GM12891 (cell line): Measurements from ENCODE around the gene RNASE2.
A peak's percentile ranks its signal among the peaks of the same experiment; 100 is the strongest.
"Not testable (repeated sequence)": the region's sequence is repeated elsewhere in the genome, so short reads cannot be mapped to it uniquely, and the experiment has no call there.

ENCODE experiments used
- DNase-seq: peaks from one replicate; pipeline ENCODE4 v3.0.0; 2011; ENCODE audit warnings: low spot score; ENCODE audit not compliant: insufficient read length
- FAIRE-seq: peaks from 2 replicates; lab custom pipeline; 2011; peaks lifted over from hg19 to GRCh38; lab: Jason Lieb, UNC
- PAX5 ChIP-seq: IDR thresholded peaks from 2 replicates; pipeline ENCODE4 v1.6.1; 2011; ENCODE audit warnings: low read length, moderate library complexity, mild to moderate bottlenecking; ENCODE audit not compliant: insufficient read depth, severe bottlenecking
- POLR2A ChIP-seq: IDR thresholded peaks from 2 replicates; pipeline ENCODE4 v1.6.1; 2011; ENCODE audit warnings: low read depth, low read length, control low read depth
- POLR2AphosphoS5 ChIP-seq: IDR thresholded peaks from 2 replicates; pipeline ENCODE4 v1.6.1; 2011; ENCODE audit warnings: low read depth, low read length, control low read depth
- POU2F2 ChIP-seq: IDR thresholded peaks from 2 replicates; pipeline ENCODE4 v1.6.1; 2011; ENCODE audit warnings: low read depth, mild to moderate bottlenecking, control low read depth, low read length, moderate library complexity
- SPI1 ChIP-seq: IDR thresholded peaks from 2 replicates; pipeline ENCODE4 v1.6.1; 2011; ENCODE audit warnings: low read depth, low read length, control low read depth
- TAF1 ChIP-seq: IDR thresholded peaks from 2 replicates; pipeline ENCODE4 v1.6.1; 2011; ENCODE audit warnings: low read depth, low read length, control low read depth

The RNASE2 gene

DNA sequence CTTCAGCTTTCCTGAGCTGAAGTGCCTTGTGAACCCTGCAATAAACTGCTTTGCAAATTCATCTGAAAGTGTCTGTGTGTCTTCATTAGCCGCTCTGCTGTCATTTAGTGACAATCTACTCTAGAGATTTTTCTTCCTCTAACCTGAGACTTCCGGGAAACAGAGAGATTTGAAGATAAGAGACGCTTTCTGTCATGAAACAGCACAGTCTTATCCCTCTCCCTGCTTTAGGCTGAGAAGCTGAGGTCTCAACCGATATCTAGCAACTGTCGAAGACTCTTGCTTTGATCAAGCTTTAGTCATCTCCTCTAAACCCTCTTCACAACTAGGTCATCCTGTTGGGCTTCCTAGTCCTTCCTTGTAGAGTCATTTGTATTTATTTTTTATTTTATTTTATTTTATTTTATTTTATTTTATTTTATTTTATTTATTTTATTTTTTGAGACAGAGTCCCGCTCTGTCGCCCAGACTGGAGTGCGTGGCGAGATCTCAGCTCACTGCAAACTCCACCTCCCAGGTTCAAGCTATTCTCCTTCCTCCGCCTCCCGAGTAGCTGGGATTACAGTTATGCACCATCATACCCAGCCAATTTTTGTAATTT lies 1.2 kb downstream of the RNASE2 start:
- TF ChIP-seq POLR2AphosphoS5 (no peak), TAF1 (no peak), PAX5 (no peak), POLR2A (no peak), SPI1 (no peak), POU2F2 (no peak)
- FAIRE-seq (no peak), DNase-seq (no peak)

DNA sequence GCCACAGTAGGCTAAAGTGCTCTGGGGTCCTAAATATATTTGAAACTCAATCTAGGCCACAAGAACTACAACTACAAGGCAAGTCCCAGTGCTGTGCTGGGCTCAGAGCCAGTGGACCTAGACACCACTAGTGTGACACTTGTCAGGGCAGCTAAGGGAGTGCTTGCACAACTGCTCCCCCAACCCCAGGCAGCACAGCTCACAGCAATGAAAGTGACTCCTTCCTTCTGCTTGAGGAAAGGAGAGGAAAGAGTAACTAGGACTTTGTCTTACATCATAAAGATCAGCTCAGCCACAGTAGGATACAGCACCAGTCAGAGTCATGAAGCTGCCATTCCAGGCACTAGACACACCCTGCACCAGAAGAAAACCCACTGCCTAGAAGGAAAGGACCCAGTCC lies 3.7 kb downstream of the RNASE2 start:
- FAIRE-seq, DNase-seq: not testable (repeated sequence)

DNA sequence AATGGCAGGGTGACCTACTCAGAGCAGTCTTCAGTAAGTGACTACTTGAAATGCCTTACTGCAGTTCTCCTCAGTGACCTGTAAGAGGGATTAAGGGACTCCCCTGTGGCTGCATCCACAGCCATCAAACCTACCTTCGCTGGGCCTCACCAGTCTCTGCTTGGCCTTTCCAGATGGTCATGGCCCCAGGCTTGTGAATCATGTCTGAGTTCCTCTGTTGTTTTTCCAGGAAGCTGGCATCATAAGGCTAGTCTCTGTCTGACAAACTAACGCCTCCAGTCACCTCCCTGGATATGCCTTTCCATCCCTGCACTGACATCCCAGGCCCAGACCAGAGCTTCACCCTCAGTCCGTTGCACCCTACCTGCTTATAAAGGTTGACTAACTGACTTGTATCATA lies 14.0 kb downstream of the RNASE2 start:
- no peak for FAIRE-seq
- TF ChIP-seq PAX5, result no peak
- TF ChIP-seq POLR2AphosphoS5, result no peak
- TF ChIP-seq TAF1, result no peak
- TF ChIP-seq POLR2A, result no peak
- no peak for DNase-seq

DNA sequence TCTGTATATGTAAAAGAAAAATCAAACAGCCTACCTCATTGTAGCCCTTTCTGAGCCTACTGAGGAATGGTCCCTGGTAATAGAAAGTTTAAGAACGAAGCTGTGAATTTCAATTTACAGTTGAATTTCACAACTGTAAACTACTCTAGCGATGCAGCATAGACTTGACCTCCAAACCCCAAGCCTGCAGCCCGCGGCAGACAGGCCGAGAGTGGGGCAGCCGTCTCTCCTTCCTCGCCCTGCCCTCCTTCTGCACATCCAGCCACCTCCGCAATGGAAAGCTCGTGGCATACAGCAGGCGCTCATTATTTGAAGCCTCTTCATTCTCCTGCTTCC lies 15.3 kb downstream of the RNASE2 start:
- DNase-seq, result no peak
- FAIRE-seq, result no peak
- no peak for TF ChIP-seq TAF1
- no peak for TF ChIP-seq POU2F2
- TF ChIP-seq POLR2AphosphoS5, result no peak
- no peak for TF ChIP-seq POLR2A
- TF ChIP-seq PAX5, result no peak
- no peak for TF ChIP-seq SPI1

DNA sequence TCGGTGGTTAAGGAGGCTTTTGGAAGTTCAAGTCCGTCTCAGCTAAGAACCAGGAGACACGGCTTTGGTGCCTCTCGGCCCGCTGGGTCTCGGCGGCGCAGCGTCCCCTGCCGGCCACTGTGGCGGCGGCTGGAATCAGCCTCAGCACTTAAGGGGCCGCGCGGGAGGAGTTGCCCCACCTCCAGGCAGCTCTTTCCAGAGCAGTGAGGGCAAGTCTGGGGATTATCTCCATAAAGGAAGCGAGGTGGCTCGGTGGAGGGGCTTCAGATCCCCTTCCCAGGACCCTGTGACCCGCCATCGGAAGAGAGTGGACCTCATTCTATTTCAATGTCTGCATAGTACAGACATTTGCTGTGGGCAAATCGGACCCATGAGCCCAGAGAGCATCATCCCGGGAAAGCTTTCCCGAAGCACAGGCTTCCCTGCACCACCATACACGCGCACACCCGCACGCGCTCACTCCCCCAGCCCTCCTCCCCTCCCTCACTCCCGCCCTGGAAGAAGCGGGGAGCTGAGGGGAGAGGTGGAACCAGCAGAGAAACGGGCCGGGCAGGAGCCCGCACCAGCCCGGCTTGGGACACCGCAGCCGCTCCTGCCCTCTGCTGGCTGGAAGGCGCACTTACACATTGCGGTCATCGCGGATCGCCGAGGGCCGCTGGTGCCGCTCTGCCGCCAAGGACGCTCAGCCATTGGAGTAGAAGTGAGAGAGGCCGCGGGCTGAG lies 15.9 kb downstream of the RNASE2 start:
- DNase-seq (peak; percentile 80), FAIRE-seq (peak; percentile 92)
- no peak for TF ChIP-seq POLR2AphosphoS5
- no peak for TF ChIP-seq POU2F2
- TF ChIP-seq POLR2A, result no peak
- no peak for TF ChIP-seq TAF1
- no peak for TF ChIP-seq SPI1
- TF ChIP-seq PAX5, result no peak

DNA sequence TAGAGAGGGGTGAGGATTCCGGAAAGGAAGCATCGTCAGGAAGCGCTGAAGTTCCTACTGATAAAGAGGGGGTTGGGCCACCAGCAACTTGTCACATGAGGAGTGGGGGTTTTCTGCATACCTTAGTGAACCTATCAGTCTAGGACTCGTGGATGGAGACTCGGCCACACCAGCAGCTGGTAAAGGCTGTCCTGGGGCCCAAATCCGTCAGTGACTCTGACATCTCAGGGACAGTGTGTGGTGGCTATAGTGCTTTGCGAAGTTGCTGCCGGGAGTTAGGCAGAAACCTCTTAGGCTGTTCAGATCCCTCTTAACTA lies 16.4 kb downstream of the RNASE2 start:
- FAIRE-seq, result no peak
- no peak for TF ChIP-seq POU2F2
- no peak for TF ChIP-seq POLR2A
- TF ChIP-seq SPI1, result no peak
- no peak for TF ChIP-seq TAF1
- TF ChIP-seq POLR2AphosphoS5, result no peak
- TF ChIP-seq PAX5, result no peak

DNA sequence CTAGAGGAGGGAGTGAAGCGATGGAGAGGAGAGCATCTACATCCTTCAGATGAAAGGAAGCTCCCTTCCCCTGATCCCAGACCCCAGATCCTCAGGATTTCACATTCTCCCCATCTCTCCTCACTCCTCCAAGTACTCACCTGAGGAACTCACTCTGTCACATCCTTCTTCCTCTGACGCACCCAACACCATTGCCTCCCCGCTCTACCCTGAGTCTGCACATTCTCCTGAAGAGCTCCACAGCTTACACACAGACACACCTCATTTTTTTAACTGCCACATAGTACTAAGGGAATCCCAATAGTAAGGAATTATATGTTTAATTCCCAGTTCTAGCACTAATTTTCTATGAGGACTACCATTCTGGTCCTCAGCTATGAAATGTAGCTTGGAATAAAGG lies 18.2 kb downstream of the RNASE2 start:
- FAIRE-seq (no peak), DNase-seq (no peak)
- TF ChIP-seq TAF1, result no peak
- no peak for TF ChIP-seq POU2F2
- no peak for TF ChIP-seq POLR2A
- TF ChIP-seq PAX5, result no peak
- no peak for TF ChIP-seq POLR2AphosphoS5

More for the DNA sequence above, 16.4 kb downstream of the RNASE2 start:
- no peak for DNase-seq

DNA sequence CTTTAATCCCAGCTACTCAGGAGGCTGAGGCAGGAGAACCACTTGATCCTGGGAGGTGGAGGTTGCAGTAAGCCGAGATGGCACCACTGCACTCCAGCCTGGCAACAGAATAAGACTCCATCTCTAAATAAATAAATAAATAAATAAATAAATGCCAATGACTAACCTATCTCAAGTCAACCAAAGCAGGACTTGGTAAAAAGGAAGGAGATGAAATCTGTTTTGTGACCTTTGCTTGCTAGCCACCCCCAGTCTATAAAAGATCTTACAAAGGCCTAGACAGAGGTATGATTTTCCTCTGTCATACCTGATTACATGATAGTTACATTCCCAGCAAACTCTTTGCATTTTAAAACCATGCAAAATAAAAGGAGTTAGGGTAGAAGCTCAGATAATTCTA lies 21.0 kb downstream of the RNASE2 start:
- FAIRE-seq, result no peak
- no peak for DNase-seq
- no peak for TF ChIP-seq TAF1
- no peak for TF ChIP-seq POU2F2
- no peak for TF ChIP-seq PAX5
- no peak for TF ChIP-seq SPI1
- no peak for TF ChIP-seq POLR2A
- no peak for TF ChIP-seq POLR2AphosphoS5

DNA sequence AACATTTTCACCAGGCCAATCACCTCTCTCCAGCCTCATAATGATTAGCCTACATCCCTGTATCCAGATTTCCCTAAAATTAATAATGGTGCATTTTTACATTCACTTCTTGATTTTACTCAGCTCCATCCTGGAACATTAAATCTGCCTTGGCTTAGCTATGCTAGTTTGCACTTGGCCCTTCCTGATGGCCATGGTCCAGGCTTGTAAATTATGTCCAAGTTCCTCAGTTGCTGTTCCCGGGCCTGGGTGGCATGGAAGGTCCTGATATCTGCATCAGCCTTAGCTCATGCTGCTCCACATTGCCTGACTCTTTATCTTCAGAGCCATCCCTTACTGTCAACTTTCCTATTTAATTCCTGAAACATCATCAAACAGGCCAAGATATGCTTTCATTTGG lies 23.4 kb downstream of the RNASE2 start:
- DNase-seq, result no peak
- FAIRE-seq, result no peak
- no peak for TF ChIP-seq POLR2AphosphoS5
- no peak for TF ChIP-seq POU2F2
- no peak for TF ChIP-seq POLR2A
- TF ChIP-seq SPI1, result no peak
- TF ChIP-seq TAF1, result no peak
- TF ChIP-seq PAX5, result no peak

DNA sequence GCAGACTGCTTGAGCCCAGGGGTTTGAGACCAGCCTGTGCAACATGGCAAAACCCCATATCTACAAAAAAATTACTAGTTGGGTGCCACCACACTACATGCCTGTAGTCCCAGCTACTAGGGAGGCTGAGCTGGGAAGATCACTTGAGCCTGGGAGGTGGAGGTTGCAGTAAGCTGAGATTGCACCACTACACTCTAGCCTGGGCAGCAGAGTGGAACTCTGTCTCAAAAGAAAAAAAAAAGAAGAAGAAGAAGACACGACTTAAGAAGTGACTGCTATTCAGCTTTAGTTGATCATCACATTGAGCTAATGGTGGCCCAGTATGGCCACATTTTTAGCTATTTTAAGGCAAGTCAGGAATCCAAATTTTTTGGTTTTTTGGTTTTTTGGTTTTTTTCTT lies 25.6 kb downstream of the RNASE2 start:
- TF ChIP-seq POLR2A, result no peak
- TF ChIP-seq POU2F2, result no peak
- TF ChIP-seq POLR2AphosphoS5, result no peak
- no peak for TF ChIP-seq SPI1
- TF ChIP-seq PAX5, result no peak
- TF ChIP-seq TAF1, result no peak
- no peak for FAIRE-seq

More for the DNA sequence above, 25.6 kb downstream of the RNASE2 start:
- no peak for DNase-seq
